ENCODE data around the gene SELPLG. TPM values are rescaled to one million over a fixed set of nuclear protein-coding genes. Genes with fewer than 3 reads are reported as not detected.

The SELPLG gene
- total RNA-seq, 1 donor from 2014 or later, result 0.51 TPM

DNA sequence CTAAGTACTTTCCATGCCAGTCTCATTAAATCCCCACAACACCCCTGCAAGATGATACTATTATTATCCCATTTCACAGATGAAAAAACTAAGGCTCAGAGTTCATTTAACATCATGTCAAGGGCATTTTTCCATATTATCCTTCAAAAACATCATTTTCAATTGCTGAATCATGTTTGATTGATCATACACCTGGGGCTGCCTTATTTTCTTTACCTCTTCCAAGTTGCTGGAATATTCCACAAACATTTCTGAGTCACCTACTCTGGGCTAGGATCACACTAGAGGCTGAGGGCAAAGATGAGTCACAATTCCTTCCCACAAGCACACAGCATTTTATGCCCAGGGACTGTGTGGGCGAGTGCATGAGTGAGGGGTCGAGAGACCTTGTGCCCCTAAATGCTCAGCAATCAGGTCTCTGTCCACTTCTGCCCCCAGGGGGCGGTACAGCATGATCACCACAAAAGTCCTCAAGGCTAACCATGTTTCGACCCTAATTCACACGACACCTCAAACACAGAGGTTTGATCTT lies 21.7 kb downstream of the SELPLG start:
- no peaks in the 10 kb centered on the region for H3K27me3 Mint-ChIP-seq (ENCODE audit: low read depth)
- no peak overlapping the region for H3K4me3 Mint-ChIP-seq
- no peak overlapping the region for H3K27ac Mint-ChIP-seq (ENCODE audit: unreplicated experiment)
- peak; percentile 55 for DNase-seq (ENCODE audit: low read depth, low spot score)
- H3K36me3 Mint-ChIP-seq (ENCODE audit: low read depth), result no peaks in the 10 kb centered on the region
- peak; percentile 55 for TF ChIP-seq CTCF (conservative IDR thresholded peaks at IDR 0.05)
- peaks cover 7% of the 10 kb centered on the region for H3K4me1 Mint-ChIP-seq
- peaks cover 3% of the 10 kb centered on the region for H3K9me3 Mint-ChIP-seq

GRCh38 chr12:108610856-108611605 lies 22.7 kb downstream of the SELPLG start:
- Mint-ChIP-seq H3K4me3 (no peak overlapping the region), H3K27ac (ENCODE audit: unreplicated experiment) (peak overlapping the region; percentile 62), H3K9me3 (no peaks in the 10 kb centered on the region), H3K27me3 (ENCODE audit: low read depth) (no peaks in the 10 kb centered on the region), H3K4me1 (peaks cover 7% of the 10 kb centered on the region), H3K36me3 (ENCODE audit: low read depth) (no peaks in the 10 kb centered on the region)
- TF ChIP-seq CTCF (conservative IDR thresholded peaks at IDR 0.05), result no peak
- no peak for DNase-seq (ENCODE audit: low read depth, low spot score)

DNA sequence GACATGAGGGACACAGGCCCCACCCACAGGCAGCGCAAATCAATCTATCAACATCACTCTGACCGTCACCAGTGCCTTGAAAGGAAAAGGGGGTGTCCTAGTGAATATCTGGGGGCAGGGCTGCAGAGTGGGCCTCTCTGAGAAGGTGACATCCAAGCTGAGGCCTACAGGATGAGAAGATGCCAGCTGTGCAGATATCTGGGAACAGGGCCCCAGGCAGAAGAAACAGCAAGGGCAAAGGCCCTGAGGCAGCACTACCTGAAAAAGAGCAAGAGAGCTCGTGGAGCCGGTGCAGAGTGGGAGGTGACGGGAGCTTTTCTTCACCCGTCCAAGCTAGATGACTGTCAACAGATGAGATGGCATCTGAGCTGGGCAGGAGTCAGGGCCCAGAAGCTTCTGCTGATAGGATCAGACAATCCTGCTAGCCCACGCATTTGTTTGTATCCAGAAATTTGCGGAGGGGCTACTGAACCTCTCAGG lies 23.3 kb downstream of the SELPLG start:
- H3K4me3 Mint-ChIP-seq, result no peak overlapping the region
- TF ChIP-seq CTCF (conservative IDR thresholded peaks at IDR 0.05), result no peak
- H3K27me3 Mint-ChIP-seq (ENCODE audit: low read depth), result no peaks in the 10 kb centered on the region
- H3K27ac Mint-ChIP-seq (ENCODE audit: unreplicated experiment), result no peak overlapping the region
- peaks cover 7% of the 10 kb centered on the region for H3K4me1 Mint-ChIP-seq
- no peak for DNase-seq (ENCODE audit: low read depth, low spot score)
- H3K9me3 Mint-ChIP-seq, result peaks cover 3% of the 10 kb centered on the region
- H3K36me3 Mint-ChIP-seq (ENCODE audit: low read depth), result no peaks in the 10 kb centered on the region

GRCh38 chr12:108609537-108610335 lies 24.0 kb downstream of the SELPLG start:
- H3K9me3 Mint-ChIP-seq, result peaks cover 5% of the 10 kb centered on the region
- H3K36me3 Mint-ChIP-seq (ENCODE audit: low read depth), result no peaks in the 10 kb centered on the region
- no peak overlapping the region for H3K27ac Mint-ChIP-seq (ENCODE audit: unreplicated experiment)
- peaks cover 7% of the 10 kb centered on the region for H3K4me1 Mint-ChIP-seq
- H3K27me3 Mint-ChIP-seq (ENCODE audit: low read depth), result peaks cover 4% of the 10 kb centered on the region
- H3K4me3 Mint-ChIP-seq, result no peak overlapping the region
- DNase-seq (ENCODE audit: low read depth, low spot score), result no peak
- no peak for TF ChIP-seq CTCF (conservative IDR thresholded peaks at IDR 0.05)

DNA sequence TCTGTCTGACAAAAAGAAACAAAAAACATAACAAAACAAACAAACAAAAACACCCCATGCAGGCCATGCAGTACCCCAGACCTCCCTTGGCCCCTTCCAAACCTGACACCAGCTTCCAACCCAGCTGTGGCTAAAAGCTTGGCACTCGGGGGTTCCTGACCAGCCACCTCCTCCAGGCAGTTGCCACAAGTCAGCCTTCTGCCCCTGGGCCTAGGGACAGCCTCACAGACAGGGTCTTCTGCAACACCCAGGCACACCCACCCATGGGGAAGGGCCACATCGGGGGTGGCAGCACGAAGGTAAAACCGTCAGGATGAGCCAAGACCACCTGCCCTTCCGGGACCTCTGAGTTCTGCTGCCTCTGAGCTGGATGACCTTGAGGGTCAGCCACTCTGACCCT lies 25.1 kb downstream of the SELPLG start:
- Mint-ChIP-seq H3K27me3 (ENCODE audit: low read depth) (peaks cover 5% of the 10 kb centered on the region), H3K36me3 (ENCODE audit: low read depth) (no peaks in the 10 kb centered on the region), H3K9me3 (peaks cover 5% of the 10 kb centered on the region), H3K27ac (ENCODE audit: unreplicated experiment) (no peak overlapping the region), H3K4me3 (no peak overlapping the region), H3K4me1 (peaks cover 7% of the 10 kb centered on the region)
- no peak for DNase-seq (ENCODE audit: low read depth, low spot score)
- TF ChIP-seq CTCF (conservative IDR thresholded peaks at IDR 0.05), result no peak
